OCI-LY7 (cell line): ENCODE measurements around the gene PLCB2. TPM values are rescaled to one million over a fixed set of nuclear protein-coding genes. Genes with fewer than 3 reads are reported as not detected.

Source experiments
- BruUV-seq: library from RNA; stranded (reverse); fragments of 400-500 nt; replicated peaks from 2 replicates; lab custom pipeline; 2021; lab: Mats Ljungman, UMichigan
- CTCF ChIA-PET: fragments of 300-600 bp; sonication (Branson Sonifier 250); formaldehyde crosslinking; loops from one replicate; lab custom pipeline; 2022; ENCODE audit warnings: antibody characterized with exemption; ENCODE audit not compliant: unreplicated experiment; lab: Charles Lee
- POLR2A ChIA-PET: fragments of 300-600 bp; sonication (Branson Sonifier 250); formaldehyde crosslinking; loops from one replicate; lab custom pipeline; 2022; ENCODE audit warnings: antibody characterized with exemption; lab: Charles Lee
- DNase-seq: peaks from one replicate; pipeline ENCODE4 v3.0.0-alpha.2; 2015; ENCODE audit warnings: low spot score
- H2AFZ ChIP-seq: fragments of 200-600 bp; sonication (generic), shearing (Covaris generic); 2 replicates; pipeline ENCODE4 v1.6.1; 2014; ENCODE audit warnings: mild to moderate bottlenecking, antibody characterized with exemption, low read length, moderate library complexity
- H3K27ac ChIP-seq: fragments of 200-600 bp; sonication (generic); 2 replicates; pipeline ENCODE4 v1.5.1; 2014; ENCODE audit warnings: mixed run types, low read depth, mild to moderate bottlenecking, moderate library complexity, low read length, inconsistent platforms; ENCODE audit not compliant: poor library complexity, severe bottlenecking
- H3K36me3 ChIP-seq: fragments of 200-600 bp; sonication (generic); 2 replicates; pipeline ENCODE4 v1.6.1; 2014; ENCODE audit warnings: mild to moderate bottlenecking, antibody characterized with exemption, low read length, moderate library complexity, mixed read lengths; ENCODE audit not compliant: insufficient read depth
- H3K4me1 ChIP-seq: fragments of 200-600 bp; sonication (generic); 2 replicates; pipeline ENCODE4 v1.5.1; 2014; ENCODE audit warnings: mild to moderate bottlenecking, low read length; ENCODE audit not compliant: insufficient read depth, poor library complexity, severe bottlenecking
- H3K4me2 ChIP-seq: fragments of 200-600 bp; sonication (generic); 2 replicates; pipeline ENCODE4 v1.6.1; 2014; ENCODE audit warnings: mild to moderate bottlenecking, low read length
- H3K4me3 ChIP-seq: fragments of 200-600 bp; sonication (generic); 2 replicates; pipeline ENCODE4 v1.5.1; 2014; ENCODE audit warnings: mild to moderate bottlenecking, low read depth, low read length; ENCODE audit not compliant: poor library complexity, severe bottlenecking
- H3K79me2 ChIP-seq: fragments of 200-600 bp; sonication (generic); 2 replicates; pipeline ENCODE4 v1.6.1; 2016; ENCODE audit warnings: low read depth, mild to moderate bottlenecking, low read length, moderate library complexity, mixed read lengths; ENCODE audit not compliant: insufficient read depth
- H3K9me2 ChIP-seq: fragments of 200-600 bp; sonication (generic); 2 replicates; pipeline ENCODE4 v1.6.1; 2016; ENCODE audit warnings: mild to moderate bottlenecking, low read length, mixed read lengths; ENCODE audit not compliant: insufficient read depth
- H3K9me3 ChIP-seq: fragments of 200-600 bp; sonication (generic); 2 replicates; pipeline ENCODE4 v1.6.1; 2014; ENCODE audit warnings: mild to moderate bottlenecking, mixed run types, low read length, mixed read lengths
- H4K20me1 ChIP-seq: fragments of 200-600 bp; sonication (generic); 2 replicates; pipeline ENCODE4 v1.6.1; 2014; ENCODE audit warnings: mild to moderate bottlenecking, antibody characterized with exemption, low read length, moderate library complexity, mixed read lengths; ENCODE audit not compliant: insufficient read depth
- CTCF ChIP-seq: fragments of 200-600 bp; sonication (generic); conservative IDR thresholded peaks from 2 replicates; pipeline ENCODE4 v1.5.1; 2014; ENCODE audit warnings: mild to moderate bottlenecking, antibody characterized with exemption, low read length, moderate library complexity, mixed read lengths
- EZH2phosphoT487 ChIP-seq: fragments of 200-600 bp; sonication (generic); IDR thresholded peaks from 2 replicates; pipeline ENCODE4 v1.6.1; 2018; ENCODE audit warnings: low read depth, borderline replicate concordance, mild to moderate bottlenecking, mixed run types, antibody characterized with exemption, low read length, moderate library complexity, mixed read lengths
- intact Hi-C: fragments of 100-400 bp; cut with micrococcal nuclease; formaldehyde crosslinking; loops from one replicate; pipeline ENCODE4 v1.10.0; 2022; ENCODE audit not compliant: unreplicated experiment
- total RNA-seq, 2 experiments: library from RNA; depleted of rRNA in 1 of 2; stranded (reverse); fragments of >200 nt in 1 of 2; shearing (Covaris generic) in 1 of 2; gene quantifications; 2 replicates each; pipeline ENCODE4 v1.2.3, GENCODE V29; 2014 to 2022

Gene PLCB2
- total RNA-seq, 2 experiments from 2014 or later: 9.6 TPM; not detected in 1

DNA sequence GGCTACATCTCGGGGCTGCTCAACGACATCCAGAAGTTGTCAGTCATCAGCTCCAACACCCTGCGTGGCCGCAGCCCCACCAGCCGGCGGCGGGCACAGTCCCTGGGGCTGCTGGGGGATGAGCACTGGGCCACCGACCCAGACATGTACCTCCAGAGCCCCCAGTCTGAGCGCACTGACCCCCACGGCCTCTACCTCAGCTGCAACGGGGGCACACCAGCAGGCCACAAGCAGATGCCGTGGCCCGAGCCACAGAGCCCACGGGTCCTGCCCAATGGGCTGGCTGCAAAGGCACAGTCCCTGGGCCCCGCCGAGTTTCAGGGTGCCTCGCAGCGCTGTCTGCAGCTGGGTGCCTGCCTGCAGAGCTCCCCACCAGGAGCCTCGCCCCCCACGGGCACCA lies 41.9 kb downstream of the PLCB2 start:
- H3K79me2 ChIP-seq: no peaks in the 10 kb centered on the region
- H3K4me2 ChIP-seq: no peak overlapping the region
- BruUV-seq: no TSS peak
- DNase-seq: no peak
- TF ChIP-seq EZH2phosphoT487: no peak
- TF ChIP-seq CTCF: no peak
- no peaks in the 10 kb centered on the region for H3K36me3 ChIP-seq
- H3K9me3 ChIP-seq: no peaks in the 10 kb centered on the region
- intact Hi-C loops: no loop called here
- no peak overlapping the region for H3K4me3 ChIP-seq
- H2AFZ ChIP-seq: no peak overlapping the region
- no peaks in the 10 kb centered on the region for H4K20me1 ChIP-seq
- no peaks in the 10 kb centered on the region for H3K4me1 ChIP-seq
- CTCF ChIA-PET: no interaction called here
- POLR2A ChIA-PET: no interaction called here
- H3K9me2 ChIP-seq: no peaks in the 10 kb centered on the region
- no peak overlapping the region for H3K27ac ChIP-seq

- no peak overlapping the region for H3K27ac ChIP-seq
- no TSS peak for BruUV-seq
- no peak overlapping the region for H2AFZ ChIP-seq
- no peaks in the 10 kb centered on the region for H3K4me1 ChIP-seq
- H3K79me2 ChIP-seq: no peaks in the 10 kb centered on the region
- H3K4me3 ChIP-seq: no peak overlapping the region
- no peaks in the 10 kb centered on the region for H3K9me3 ChIP-seq
- no peaks in the 10 kb centered on the region for H3K9me2 ChIP-seq
- no peak overlapping the region for H3K4me2 ChIP-seq
- POLR2A ChIA-PET: no interaction called here
- CTCF ChIA-PET: no interaction called here
- no peaks in the 10 kb centered on the region for H4K20me1 ChIP-seq
- no peaks in the 10 kb centered on the region for H3K36me3 ChIP-seq
- no peak for DNase-seq
- TF ChIP-seq CTCF: no peak
- intact Hi-C loops: no loop called here
These were observed 42.4 kb downstream of the PLCB2 start for GRCh38 chr15:40265355-40265754.

DNA sequence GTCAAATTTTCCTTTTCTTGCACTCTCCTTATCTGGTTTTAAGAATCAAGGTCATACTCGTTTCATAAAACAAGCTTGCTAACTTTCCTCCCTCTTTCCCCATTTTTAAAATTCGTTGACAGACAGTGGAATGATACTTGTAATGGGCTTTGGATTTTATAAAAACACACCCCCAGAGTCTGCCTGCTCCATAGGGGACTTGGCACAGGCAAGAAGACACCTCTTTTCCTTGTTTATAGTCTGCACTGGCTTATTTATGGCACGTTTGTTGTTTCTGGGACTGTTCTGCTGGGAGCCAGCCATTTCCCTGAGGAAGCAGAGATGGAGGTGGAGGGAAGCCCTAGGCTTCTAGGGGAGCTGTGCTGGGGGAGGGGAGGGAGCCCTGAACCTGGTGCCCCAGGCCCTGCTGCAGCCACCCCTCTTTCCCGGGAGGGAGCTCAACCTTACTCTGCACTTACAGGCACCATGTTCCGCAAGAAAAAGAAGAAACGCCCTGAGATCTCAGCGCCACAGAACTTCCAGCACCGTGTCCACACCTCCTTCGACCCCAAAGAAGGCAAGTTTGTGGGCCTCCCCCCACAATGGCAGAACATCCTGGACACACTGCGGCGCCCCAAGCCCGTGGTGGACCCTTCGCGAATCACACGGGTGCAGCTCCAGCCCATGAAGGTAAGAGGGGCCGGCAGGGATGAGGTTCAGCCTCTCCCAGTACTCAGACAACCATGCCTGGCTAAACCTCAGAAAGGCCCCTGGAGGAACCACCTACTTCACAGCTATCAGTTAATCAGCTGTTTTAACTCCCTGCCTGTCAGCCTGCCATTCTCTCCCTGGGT lies 43.2 kb downstream of the PLCB2 start:
- CTCF ChIA-PET: no interaction called here
- H3K79me2 ChIP-seq: no peaks in the 10 kb centered on the region
- no peak overlapping the region for H3K27ac ChIP-seq
- H3K4me1 ChIP-seq: no peaks in the 10 kb centered on the region
- no peaks in the 10 kb centered on the region for H3K36me3 ChIP-seq
- DNase-seq: no peak
- BruUV-seq: no TSS peak
- POLR2A ChIA-PET: no interaction called here
- intact Hi-C loops: no loop called here
- H3K4me2 ChIP-seq: no peak overlapping the region
- H3K4me3 ChIP-seq: no peak overlapping the region
- no peaks in the 10 kb centered on the region for H3K9me3 ChIP-seq
- no peaks in the 10 kb centered on the region for H3K9me2 ChIP-seq
- H4K20me1 ChIP-seq: no peaks in the 10 kb centered on the region
- H2AFZ ChIP-seq: no peak overlapping the region
- TF ChIP-seq EZH2phosphoT487 (no peak), CTCF (no peak)
